ENCODE measurements around the gene EFNA5. TPM values are rescaled to one million over a fixed set of nuclear protein-coding genes. Genes with fewer than 3 reads are reported as not detected.

The EFNA5 gene
- polyA plus RNA-seq, 1 of the 3 experiments (the other 2 are of a cell fraction) = 0.81 TPM

DNA sequence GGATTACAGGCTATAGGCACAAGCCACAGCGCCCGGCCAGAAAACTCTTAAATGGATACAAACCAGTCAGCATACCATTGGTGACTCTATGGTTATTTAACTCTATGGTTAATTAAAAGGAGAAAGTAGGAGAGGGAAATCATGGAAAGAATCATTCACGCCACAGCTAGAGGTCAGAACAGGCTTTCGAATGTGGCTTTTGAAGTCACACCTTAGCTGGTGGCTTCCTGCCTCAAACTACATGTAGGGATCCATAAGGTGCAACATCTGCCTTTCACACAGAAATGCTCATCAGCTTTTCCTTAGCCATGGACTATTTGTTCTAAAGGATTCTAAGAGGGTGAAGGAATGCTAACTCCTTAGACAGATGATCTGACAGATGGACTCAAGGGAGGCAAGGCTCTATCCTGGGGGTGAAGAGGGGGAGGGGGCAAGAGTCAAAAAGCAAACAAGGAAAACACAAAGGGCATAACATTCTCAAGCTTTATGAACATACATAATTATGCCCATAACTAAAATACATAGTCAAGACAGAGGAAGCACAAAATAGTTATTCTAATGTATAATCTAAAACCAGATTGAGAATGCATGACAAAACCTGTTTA lies 130.9 kb downstream of the EFNA5 start (continued):
- TF ChIP-seq, protein P1, sequence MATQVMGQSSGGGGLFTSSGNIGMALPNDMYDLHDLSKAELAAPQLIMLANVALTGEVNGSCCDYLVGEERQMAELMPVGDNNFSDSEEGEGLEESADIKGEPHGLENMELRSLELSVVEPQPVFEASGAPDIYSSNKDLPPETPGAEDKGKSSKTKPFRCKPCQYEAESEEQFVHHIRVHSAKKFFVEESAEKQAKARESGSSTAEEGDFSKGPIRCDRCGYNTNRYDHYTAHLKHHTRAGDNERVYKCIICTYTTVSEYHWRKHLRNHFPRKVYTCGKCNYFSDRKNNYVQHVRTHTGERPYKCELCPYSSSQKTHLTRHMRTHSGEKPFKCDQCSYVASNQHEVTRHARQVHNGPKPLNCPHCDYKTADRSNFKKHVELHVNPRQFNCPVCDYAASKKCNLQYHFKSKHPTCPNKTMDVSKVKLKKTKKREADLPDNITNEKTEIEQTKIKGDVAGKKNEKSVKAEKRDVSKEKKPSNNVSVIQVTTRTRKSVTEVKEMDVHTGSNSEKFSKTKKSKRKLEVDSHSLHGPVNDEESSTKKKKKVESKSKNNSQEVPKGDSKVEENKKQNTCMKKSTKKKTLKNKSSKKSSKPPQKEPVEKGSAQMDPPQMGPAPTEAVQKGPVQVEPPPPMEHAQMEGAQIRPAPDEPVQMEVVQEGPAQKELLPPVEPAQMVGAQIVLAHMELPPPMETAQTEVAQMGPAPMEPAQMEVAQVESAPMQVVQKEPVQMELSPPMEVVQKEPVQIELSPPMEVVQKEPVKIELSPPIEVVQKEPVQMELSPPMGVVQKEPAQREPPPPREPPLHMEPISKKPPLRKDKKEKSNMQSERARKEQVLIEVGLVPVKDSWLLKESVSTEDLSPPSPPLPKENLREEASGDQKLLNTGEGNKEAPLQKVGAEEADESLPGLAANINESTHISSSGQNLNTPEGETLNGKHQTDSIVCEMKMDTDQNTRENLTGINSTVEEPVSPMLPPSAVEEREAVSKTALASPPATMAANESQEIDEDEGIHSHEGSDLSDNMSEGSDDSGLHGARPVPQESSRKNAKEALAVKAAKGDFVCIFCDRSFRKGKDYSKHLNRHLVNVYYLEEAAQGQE (IDR thresholded peaks at IDR 0.05; ENCODE audit: low read depth, low read length) = no peak
- TF ChIP-seq MXI1 (IDR thresholded peaks at IDR 0.05; ENCODE audit: low read depth, low read length) = no peak
- TF ChIP-seq SIN3A (IDR thresholded peaks at IDR 0.05; ENCODE audit: borderline replicate concordance, low read depth, low read length) = no peak
- TF ChIP-seq MEF2A (IDR thresholded peaks at IDR 0.05; ENCODE audit: borderline replicate concordance, low read depth) = no peak
- TF ChIP-seq RFX5 (IDR thresholded peaks at IDR 0.05; ENCODE audit: low read length) = no peak
- TF ChIP-seq GATA2 (CRISPR knock-in tag; IDR thresholded peaks at IDR 0.05) = no peak
- TF ChIP-seq POLR2AphosphoS5 (IDR thresholded peaks at IDR 0.05; ENCODE audit: low read depth, low read length) = no peak
- no peak for TF ChIP-seq FOXJ3 (CRISPR knock-in tag; IDR thresholded peaks at IDR 0.05)

DNA sequence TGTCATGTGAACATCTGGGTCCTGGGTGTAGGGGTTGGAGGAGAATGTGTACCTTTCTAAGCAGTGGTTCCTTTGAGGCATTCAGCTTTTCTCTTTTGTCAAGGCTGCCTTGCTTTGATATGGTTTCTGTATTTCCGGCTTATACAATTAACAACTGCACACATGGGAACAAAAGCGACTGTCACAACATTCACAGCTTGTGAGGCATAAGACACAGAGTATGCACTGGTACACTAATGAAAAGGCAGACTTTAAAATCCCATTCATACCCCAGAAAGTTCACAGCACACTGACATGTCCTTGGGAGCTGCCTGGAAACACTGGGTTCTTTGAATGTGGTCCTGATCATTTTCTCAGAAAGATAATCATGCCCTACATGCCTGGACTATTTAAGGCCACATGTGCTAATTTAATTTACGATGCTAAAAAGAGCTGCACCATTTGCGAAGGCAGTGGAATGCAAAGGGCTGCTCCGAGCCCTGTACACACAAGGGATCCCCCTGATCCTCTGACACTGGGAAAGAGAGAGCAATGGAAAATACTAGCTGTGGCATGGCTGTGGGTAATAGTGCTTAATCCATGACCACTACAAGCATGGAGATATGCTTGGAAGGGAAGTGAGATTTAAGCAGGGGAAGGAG lies 131.8 kb downstream of the EFNA5 start:
- ChIA-PET CTCF (interaction anchor here (1.0 to 2.6 kb wide), 5 partner anchors 11 to 135 kb away, joined by 3 to 9 read pairs (median 5); no protein-coding TSS in a partner anchor), POLR2A (interaction anchor here (1.1 to 1.2 kb wide), 2 partner anchors 24 to 33 kb away, joined by 3 read pairs; no protein-coding TSS in a partner anchor)
- peaks cover 11 to 36% of the 10 kb centered on the region in 2 experiments; a peak in 3 of 4 replicates for H3K4me1 ChIP-seq (ENCODE audit: control insufficient read depth in 1 of 2, insufficient read depth in 2 of 2, low read depth in 1 of 2, low read length in 1 of 2)
- no peaks in the 10 kb centered on the region for H3K9me3 ChIP-seq
- no peaks in the 10 kb centered on the region for H3K27me3 ChIP-seq (ENCODE audit: insufficient read depth)
- H3K79me2 ChIP-seq (ENCODE audit: insufficient read depth) = no peaks in the 10 kb centered on the region
- 52% methylated on average over 5 of the region's 5 CpGs for WGBS (ENCODE audit: low lambda C conversion rate)
- H4K20me1 ChIP-seq (ENCODE audit: insufficient read depth) = no peaks in the 10 kb centered on the region
- peaks cover 8% of the 10 kb centered on the region for H3F3A ChIP-seq (replicated peaks; ENCODE audit: insufficient read depth)
- no peak overlapping the region for H2AFZ ChIP-seq (ENCODE audit: low read depth)
- H3K36me3 ChIP-seq (replicated peaks in 1 of 2; ENCODE audit: control insufficient read depth in 1 of 2, insufficient read depth in 2 of 2, low read length in 1 of 2) = no peaks in the 10 kb centered on the region
- no peak overlapping the region for H3K4me2 ChIP-seq
- DNase-seq = peak; percentile 14
- no peak overlapping the region for H3K4me3 ChIP-seq (ENCODE audit: low read depth in 2 of 2, low read length in 1 of 2)
- no peak overlapping the region for H3K9ac ChIP-seq
- no peaks in the 10 kb centered on the region for H3K9me2 ChIP-seq
- TF ChIP-seq RCOR1 (IDR thresholded peaks at IDR 0.05; ENCODE audit: low read length) (peak; percentile 59; the same call in 1 of the 2 replicates), GATA2 (CRISPR knock-in tag; IDR thresholded peaks at IDR 0.05) (no peak), GABPA (IDR thresholded peaks at IDR 0.05; ENCODE audit: low read depth) (no peak), MXI1 (IDR thresholded peaks at IDR 0.05; ENCODE audit: low read depth, low read length) (peak; percentile 40; the same call in 1 of the 2 replicates), TCF12 (IDR thresholded peaks at IDR 0.05) (no peak)
- no peak overlapping the region for H3K27ac ChIP-seq (ENCODE audit: low read depth in 2 of 2, low read length in 1 of 2)

Measured in SK-N-SH (cell line).